HepG2 (cell line): ENCODE data around the gene PEX19. TPM values are rescaled to one million over a fixed set of nuclear protein-coding genes. Genes with fewer than 3 reads are reported as not detected.

Source experiments
- ATAC-seq: fragments of 200-7000 bp; cut with Tn5 transposase; 3 replicates; pipeline ENCODE4 v1.9.1; 2020; ENCODE audit warnings: mild to moderate bottlenecking, moderate library complexity
- BruUV-seq: library from RNA; stranded (reverse); fragments of 400-500 nt; replicated peaks from 2 replicates; lab custom pipeline; 2021; lab: Mats Ljungman, UMichigan
- CTCF ChIA-PET: fragments of 300-600 bp; formaldehyde crosslinking; extraction: SDS; loops from one replicate; lab custom pipeline; 2021; ENCODE audit warnings: low total read pairs, inconsistent platforms, low intra/inter-chr PET ratio; lab: Yijun Ruan, JAX
- POLR2A ChIA-PET: fragments of 350-600 bp; sonication (Branson Sonifier 250); formaldehyde crosslinking; loops from one replicate; lab custom pipeline; 2020; ENCODE audit warnings: antibody characterized with exemption, inconsistent platforms; lab: Yijun Ruan, JAX
- DNase-seq: peaks from one replicate; pipeline ENCODE4 v3.0.0-alpha.2; 2015; ENCODE audit warnings: low spot score
- FAIRE-seq: peaks from 3 replicates; lab custom pipeline; 2011; peaks lifted over from hg19 to GRCh38; lab: Jason Lieb, UNC
- H2AFZ ChIP-seq: one replicate; pipeline ENCODE4 v1.6.1; 2011; ENCODE audit warnings: low read length, inconsistent platforms
- H3K27ac ChIP-seq: fragments of 300-600 bp; 3 replicates; pipeline ENCODE4 v1.8.0; 2011; ENCODE audit warnings: mixed run types, mild to moderate bottlenecking, mixed read lengths, low read length, inconsistent platforms; ENCODE audit not compliant: insufficient read depth; ENCODE audit errors: extremely low read length
- H3K27me3 ChIP-seq, 2 experiments: fragments of 200-600 bp in 1 of 2; 2 replicates in 1 of 2; 3 replicates in 1 of 2; pipeline versions ENCODE4 v1.6.0 to v1.8.0; 2011; ENCODE audit warnings: low read length in 2 of 2, mild to moderate bottlenecking in 2 of 2, moderate library complexity in 2 of 2, inconsistent platforms in 1 of 2; ENCODE audit not compliant: insufficient read depth in 2 of 2, control insufficient read depth in 1 of 2
- H3K36me3 ChIP-seq, 2 experiments: fragments of 200-600 bp in 1 of 2; replicated peaks in 1 of 2; 2 replicates in 1 of 2; 3 replicates in 1 of 2; pipeline versions ENCODE4 v1.5.1 to v1.8.0; 2011; ENCODE audit warnings: low read length in 2 of 2, inconsistent platforms in 1 of 2; ENCODE audit not compliant: insufficient read depth in 2 of 2, control insufficient read depth in 1 of 2
- H3K4me1 ChIP-seq: 2 replicates; pipeline ENCODE4 v1.5.1; 2012; ENCODE audit warnings: low read length, inconsistent platforms; ENCODE audit not compliant: insufficient read depth
- H3K4me2 ChIP-seq: 2 replicates; pipeline ENCODE4 v1.6.0; 2011; ENCODE audit warnings: low read depth, low read length, inconsistent platforms
- H3K4me3 ChIP-seq, 3 experiments: fragments of 200-600 bp in 1 of 3; sonication (generic), shearing (Covaris generic) in 1 of 3; replicated peaks in 1 of 3; 2 replicates each; pipeline ENCODE4 v1.5.1; 2011 to 2016; ENCODE audit warnings: low read length in 3 of 3, inconsistent platforms in 2 of 3, low read depth in 2 of 3, mild to moderate bottlenecking in 2 of 3, control low read depth in 1 of 3, mixed read lengths in 1 of 3; ENCODE audit not compliant: insufficient read depth in 1 of 3
- H3K79me2 ChIP-seq: one replicate; pipeline ENCODE4 v1.6.1; 2011; ENCODE audit warnings: low read length, inconsistent platforms; ENCODE audit not compliant: insufficient read depth
- H3K9ac ChIP-seq: 2 replicates; pipeline ENCODE4 v1.6.0; 2011; ENCODE audit warnings: mild to moderate bottlenecking, low read depth, low read length, inconsistent platforms; ENCODE audit not compliant: insufficient read depth
- H3K9me3 ChIP-seq: 2 replicates; pipeline ENCODE4 v1.5.1; 2012; ENCODE audit warnings: mild to moderate bottlenecking, low read length
- H4K20me1 ChIP-seq: 2 replicates; pipeline ENCODE4 v1.6.0; 2011; ENCODE audit warnings: inconsistent platforms, mild to moderate bottlenecking, low read length, moderate library complexity; ENCODE audit not compliant: insufficient read depth
- CCAR2 ChIP-seq: fragments of 200-400 bp; formaldehyde crosslinking; optimal IDR thresholded peaks from 2 replicates; pipeline ENCODE3; 2018; ENCODE audit warnings: low read depth, mild to moderate bottlenecking, low read length, moderate library complexity
- FUBP1 ChIP-seq: sonication (generic); formaldehyde crosslinking; IDR thresholded peaks from 2 replicates; pipeline ENCODE4 v1.5.1; 2020; ENCODE audit warnings: missing genetic modification reagents, mild to moderate bottlenecking, borderline replicate concordance
- HOXA7 ChIP-seq: sonication (generic); formaldehyde crosslinking; IDR thresholded peaks from 2 replicates; pipeline ENCODE4 v1.8.1; 2022; ENCODE audit warnings: mild to moderate bottlenecking, missing genetic modification reagents, moderate library complexity
- JUNB ChIP-seq: sonication (generic); formaldehyde crosslinking; IDR thresholded peaks from 2 replicates; pipeline ENCODE4 v1.8.0; 2022; ENCODE audit warnings: missing genetic modification reagents, mild to moderate bottlenecking, borderline replicate concordance
- PLRG1 ChIP-seq: fragments of 450-650 bp; conservative IDR thresholded peaks from 2 replicates; pipeline ENCODE4 v1.6.1; 2016
- SKI ChIP-seq: fragments of 450-650 bp; IDR thresholded peaks from one replicate; pipeline ENCODE4 v1.6.1; 2018; ENCODE audit warnings: mild to moderate bottlenecking; ENCODE audit not compliant: partially characterized antibody
- SMAD3 ChIP-seq: sonication (generic); formaldehyde crosslinking; IDR thresholded peaks from 2 replicates; pipeline ENCODE4 v1.4.0; 2020; ENCODE audit warnings: missing genetic modification reagents
- SNAI1 ChIP-seq: sonication (generic); formaldehyde crosslinking; IDR thresholded peaks from 2 replicates; pipeline ENCODE4 v1.5.0; 2020; ENCODE audit warnings: mild to moderate bottlenecking, missing genetic modification reagents, borderline replicate concordance
- ZBTB21 ChIP-seq: sonication (generic); formaldehyde crosslinking; IDR thresholded peaks from 2 replicates; pipeline ENCODE4 v1.4.0; 2020; ENCODE audit warnings: missing genetic modification reagents
- ZBTB7B ChIP-seq: sonication (generic); formaldehyde crosslinking; IDR thresholded peaks from 2 replicates; pipeline ENCODE4 v1.4.0; 2020; ENCODE audit warnings: missing genetic modification reagents
- ZC3H4 ChIP-seq: sonication (generic); formaldehyde crosslinking; IDR thresholded peaks from 2 replicates; pipeline ENCODE4 v1.4.0; 2020; ENCODE audit warnings: missing genetic modification reagents, borderline replicate concordance
- ZKSCAN8 ChIP-seq: IDR thresholded peaks from 2 replicates; pipeline ENCODE4 v1.6.1; 2016; ENCODE audit warnings: borderline replicate concordance, missing genetic modification reagents, missing compliant biosample characterization
- ZNF275 ChIP-seq: sonication (generic); formaldehyde crosslinking; IDR thresholded peaks from 2 replicates; pipeline ENCODE4 v1.8.0; 2022; ENCODE audit warnings: missing genetic modification reagents, mild to moderate bottlenecking, inconsistent platforms, borderline replicate concordance
- ZNF33B ChIP-seq: sonication (generic); formaldehyde crosslinking; IDR thresholded peaks from 2 replicates; pipeline ENCODE4 v1.5.1; 2020; ENCODE audit warnings: mild to moderate bottlenecking, missing genetic modification reagents
- WGBS: methylation state at CpG from one replicate; pipeline ENCODE4 v1.1.6; 2017; ENCODE audit warnings: low lambda C conversion rate; 5-methylcytosine and 5-hydroxymethylcytosine counted together
- in situ Hi-C: cut with HindIII; loops from 2 replicates; pipeline ENCODE4 v1.10.0; 2017; ENCODE audit warnings: low pct_unique_long_range_greater_than_20kb; ENCODE audit not compliant: extremely low pct_ligation_motif_present
- intact Hi-C: fragments of 100-400 bp; cut with micrococcal nuclease; formaldehyde crosslinking; loops from one replicate; pipeline ENCODE4 v1.10.0; 2022; ENCODE audit not compliant: unreplicated experiment
- polyA plus RNA-seq, 8 experiments: library from polyadenylated mRNA; depleted of rRNA in 3 of 8; stranded (reverse) in 7 of 8; unstranded in 1 of 8; fragments of >200 nt; fragmentation: Illumina TruSeq in 4 of 8; extraction: Trizol in 4 of 8; gene quantifications; 2 replicates each; pipeline versions ENCODE4 v1.2.1 to v1.2.3, GENCODE V29; 2011 to 2016; ENCODE audit warnings: low read depth in 4 of 8, missing spikeins in 1 of 8, mixed read lengths in 1 of 8; ENCODE audit not compliant: insufficient read depth in 1 of 8
- total RNA-seq, 5 experiments: library from RNA; depleted of rRNA; stranded (reverse); fragments of >200 nt; fragmentation: Illumina TruSeq; extraction: Trizol; gene quantifications; 2 replicates each; pipeline ENCODE4 v1.2.3, GENCODE V29; 2016; ENCODE audit warnings: low read depth in 1 of 5

PEX19 gene
- total and polyA plus RNA-seq, 2 of the 13 experiments (the other 11 are each of a cell fraction or from before 2014, with no cell fraction given), result 47.0 to 51.8 TPM

- Histone ChIP-seq H3K4me2 (no peak overlapping the region), H3K79me2 (peaks cover 43% of the 10 kb centered on the region), H3K27me3 (no peaks in the 10 kb centered on the region), H3K9me3 (no peaks in the 10 kb centered on the region), H3K36me3 (peaks cover 7 to 81% of the 10 kb centered on the region in 2 experiments), H3K4me3 (no peak overlapping the region), H4K20me1 (peaks cover 31% of the 10 kb centered on the region), H2AFZ (no peak overlapping the region), H3K4me1 (no peaks in the 10 kb centered on the region), H3K9ac (no peak overlapping the region), H3K27ac (no peak overlapping the region)
- no TSS peak for BruUV-seq
- 96% methylated on average over 6 of the region's 6 CpGs for WGBS
- ChIA-PET CTCF (no interaction called here), POLR2A (no interaction called here)
- DNase-seq (no peak), ATAC-seq (no peak), FAIRE-seq (no peak)
- intact Hi-C loops, result no loop called here
- in situ Hi-C loops, result no loop called here
- TF ChIP-seq HOXA7 (CRISPR knock-in tag) (no peak), ZBTB21 (CRISPR knock-in tag) (no peak), ZC3H4 (CRISPR knock-in tag) (no peak), ZNF275 (no peak), SKI (no peak), PLRG1 (no peak), ZBTB7B (CRISPR knock-in tag) (no peak), SMAD3 (CRISPR knock-in tag) (no peak), FUBP1 (CRISPR knock-in tag) (no peak), ZKSCAN8 (CRISPR knock-in tag) (no peak), SNAI1 (CRISPR knock-in tag) (no peak), JUNB (CRISPR knock-in tag) (no peak), CCAR2 (no peak), ZNF33B (no peak)
These were observed 37.9 kb upstream of the PEX19 start for GRCh38 chr1:160322831-160323230.
